HEK293 (cell line): Measurements from ENCODE around the gene FERMT1.

Experiments
- CTCF ChIA-PET: fragments of 350-600 bp; formaldehyde crosslinking; extraction: SDS; loops from one replicate; lab custom pipeline; 2021; ENCODE audit warnings: antibody characterized with exemption; lab: Yijun Ruan, JAX
- POLR2A ChIA-PET: fragments of 300-600 bp; formaldehyde crosslinking; extraction: SDS; loops from one replicate; lab custom pipeline; 2020; ENCODE audit warnings: antibody characterized with exemption, inconsistent platforms; lab: Yijun Ruan, JAX
- H3K27ac ChIP-seq: fragments of 200-500 bp; sonication (Bioruptor generic); 2 replicates; pipeline ENCODE4 v1.5.1; 2014; ENCODE audit warnings: low read depth, low read length, control low read depth, inconsistent platforms; ENCODE audit errors: extremely low read depth
- H3K36me3 ChIP-seq, 2 experiments: fragments of 200-500 bp in 1 of 2; sonication (Bioruptor generic) in 1 of 2; 1 replicate in 1 of 2; 2 replicates in 1 of 2; pipeline ENCODE4 v1.5.1; 2014 to 2017; ENCODE audit warnings: inconsistent platforms in 2 of 2, low read length in 2 of 2; ENCODE audit not compliant: control insufficient read depth in 2 of 2, insufficient read depth in 1 of 2
- H3K4me1 ChIP-seq: fragments of 200-500 bp; sonication (Bioruptor generic); 2 replicates; pipeline ENCODE4 v1.5.1; 2014; ENCODE audit warnings: mild to moderate bottlenecking, low read length, inconsistent platforms; ENCODE audit not compliant: control insufficient read depth, insufficient read depth
- H3K4me3 ChIP-seq: 2 replicates; pipeline ENCODE4 v1.5.1; 2011; ENCODE audit warnings: low read depth, mild to moderate bottlenecking, control low read depth, low read length, moderate library complexity
- H3K9me3 ChIP-seq: fragments of 200-500 bp; sonication (Bioruptor generic); 2 replicates; pipeline ENCODE4 v1.5.1; 2014; ENCODE audit warnings: low read depth, low read length, inconsistent platforms; ENCODE audit not compliant: control insufficient read depth, insufficient read depth
- BCL11A ChIP-seq: fragments of 450-650 bp; formaldehyde crosslinking; IDR thresholded peaks from 2 replicates; pipeline ENCODE4 v1.5.1; 2016; ENCODE audit warnings: low read depth, missing biosample characterization, missing genetic modification characterization
- EGR2 ChIP-seq: fragments of 450-650 bp; formaldehyde crosslinking; IDR thresholded peaks from 2 replicates; pipeline ENCODE4 v1.5.1; 2016; ENCODE audit warnings: low read depth, missing biosample characterization, missing genetic modification characterization
- GLI2 ChIP-seq: fragments of 450-650 bp; formaldehyde crosslinking; IDR thresholded peaks from 2 replicates; pipeline ENCODE4; 2017; ENCODE audit warnings: missing biosample characterization, missing genetic modification characterization, low read depth, borderline replicate concordance
- ZFP3 ChIP-seq: fragments of 450-650 bp; formaldehyde crosslinking; IDR thresholded peaks from 2 replicates; pipeline ENCODE4 v1.5.1; 2016; ENCODE audit warnings: low read depth, missing biosample characterization, missing genetic modification characterization
- ZNF138 ChIP-seq: fragments of 450-650 bp; formaldehyde crosslinking; IDR thresholded peaks from 2 replicates; pipeline ENCODE4 v1.5.1; 2016; ENCODE audit warnings: missing biosample characterization, missing genetic modification characterization, borderline replicate concordance
- ZNF223 ChIP-seq: fragments of 450-650 bp; formaldehyde crosslinking; IDR thresholded peaks from 2 replicates; pipeline ENCODE4 v1.5.1; 2016; ENCODE audit warnings: missing biosample characterization, missing genetic modification characterization
- ZNF521 ChIP-seq: fragments of 450-650 bp; formaldehyde crosslinking; IDR thresholded peaks from 2 replicates; pipeline ENCODE4 v1.5.1; 2017; ENCODE audit warnings: missing biosample characterization, mild to moderate bottlenecking, missing genetic modification characterization
- ZNF654 ChIP-seq: fragments of 450-650 bp; formaldehyde crosslinking; IDR thresholded peaks from 2 replicates; pipeline ENCODE4 v1.5.1; 2016; ENCODE audit warnings: low read depth, missing biosample characterization, missing genetic modification characterization
- ZNF660 ChIP-seq: fragments of 450-650 bp; IDR thresholded peaks from 2 replicates; pipeline ENCODE4 v1.5.1; 2018; ENCODE audit warnings: missing biosample characterization, mild to moderate bottlenecking, missing genetic modification characterization
- ZNF747 ChIP-seq: fragments of 450-650 bp; formaldehyde crosslinking; IDR thresholded peaks from 2 replicates; pipeline ENCODE4 v1.5.1; 2016; ENCODE audit warnings: missing biosample characterization, missing genetic modification characterization
- TF ChIP-seq, protein P1 (sequence below): fragments of 450-650 bp; formaldehyde crosslinking; IDR thresholded peaks from 2 replicates; pipeline ENCODE4 v1.5.1; 2017; ENCODE audit warnings: missing biosample characterization, missing genetic modification characterization
- TF ChIP-seq, protein P2 (sequence below): fragments of 450-650 bp; formaldehyde crosslinking; conservative IDR thresholded peaks from 2 replicates; pipeline ENCODE4 v1.5.1; 2016; ENCODE audit warnings: low read depth, missing biosample characterization, missing genetic modification characterization
- TF ChIP-seq, protein P3 (sequence below): IDR thresholded peaks from 2 replicates; pipeline ENCODE4 v1.6.1; 2011; ENCODE audit warnings: mild to moderate bottlenecking, low read depth, low read length, borderline replicate concordance
- TF ChIP-seq, protein P4 (sequence below): fragments of 450-650 bp; formaldehyde crosslinking; IDR thresholded peaks from 2 replicates; pipeline ENCODE4 v1.5.1; 2016; ENCODE audit warnings: missing biosample characterization, missing genetic modification characterization

Gene FERMT1

DNA sequence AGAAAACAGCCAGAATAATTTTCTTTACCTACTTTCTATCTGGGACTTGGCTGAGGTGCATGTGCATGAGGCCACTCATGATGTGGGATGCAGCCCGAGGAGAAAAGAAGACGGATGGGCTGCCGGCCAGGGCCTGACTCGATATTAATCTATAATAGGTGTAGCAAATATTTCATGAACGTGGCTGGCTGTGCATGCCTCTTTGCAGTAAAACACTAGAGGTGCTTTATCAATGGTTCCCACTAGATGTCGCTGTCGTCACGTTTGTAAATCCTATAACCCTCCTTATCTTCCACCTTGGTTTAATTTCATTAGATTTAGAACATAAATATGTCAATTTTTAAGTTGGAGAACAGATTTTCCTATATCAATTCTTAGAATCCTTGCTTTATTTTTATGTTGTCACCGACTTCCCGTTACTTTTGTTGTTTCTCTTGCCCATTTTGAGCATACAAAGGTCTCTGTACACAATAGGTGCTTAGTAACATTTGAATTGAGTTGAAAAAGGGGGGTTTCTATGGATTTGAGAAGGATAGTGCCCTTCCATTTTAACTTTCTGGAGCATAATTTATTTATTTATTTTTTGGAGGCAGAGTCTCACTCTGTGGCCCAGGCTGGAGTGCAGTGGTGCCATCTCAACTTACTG lies 19.6 kb upstream of the FERMT1 start:
- TF ChIP-seq ZNF654 (tag by site-specific recombination) (peak; percentile 75), ZNF521 (tag by site-specific recombination) (no peak)
- Histone ChIP-seq H3K36me3 (no peaks in the 10 kb centered on the region), H3K4me1 (no peaks in the 10 kb centered on the region), H3K27ac (no peak overlapping the region), H3K4me3 (no peak overlapping the region), H3K9me3 (no peaks in the 10 kb centered on the region)
- POLR2A ChIA-PET: interaction anchor here (0.6 kb wide), 1 partner anchor 11 kb away, joined by 3 read pairs; no protein-coding TSS in a partner anchor
- CTCF ChIA-PET: interaction anchor here (0.6 to 1.0 kb wide), 5 partner anchors 10 to 1280 kb away, joined by 3 to 5 read pairs (median 4); no protein-coding TSS in a partner anchor

DNA sequence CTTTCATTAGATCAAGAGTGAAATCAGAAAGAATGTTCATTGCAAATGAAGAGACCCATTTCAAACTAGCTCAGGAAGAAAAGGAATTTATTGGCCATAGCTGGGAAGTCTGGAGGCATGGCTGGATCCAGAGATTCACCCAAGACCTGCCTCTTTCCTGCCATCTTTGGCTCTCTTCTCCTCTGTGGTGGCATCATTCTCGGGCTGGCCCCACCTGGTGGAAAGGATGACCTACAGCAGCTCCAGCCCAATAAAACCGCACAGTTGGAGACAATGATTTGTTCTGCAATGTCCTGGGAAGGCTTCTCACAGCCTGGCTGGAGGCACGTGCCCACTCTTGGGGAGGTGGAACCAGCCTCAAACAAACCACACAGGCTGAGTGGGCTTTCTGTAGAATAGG lies 18.1 kb upstream of the FERMT1 start:
- TF ChIP-seq, protein P1, sequence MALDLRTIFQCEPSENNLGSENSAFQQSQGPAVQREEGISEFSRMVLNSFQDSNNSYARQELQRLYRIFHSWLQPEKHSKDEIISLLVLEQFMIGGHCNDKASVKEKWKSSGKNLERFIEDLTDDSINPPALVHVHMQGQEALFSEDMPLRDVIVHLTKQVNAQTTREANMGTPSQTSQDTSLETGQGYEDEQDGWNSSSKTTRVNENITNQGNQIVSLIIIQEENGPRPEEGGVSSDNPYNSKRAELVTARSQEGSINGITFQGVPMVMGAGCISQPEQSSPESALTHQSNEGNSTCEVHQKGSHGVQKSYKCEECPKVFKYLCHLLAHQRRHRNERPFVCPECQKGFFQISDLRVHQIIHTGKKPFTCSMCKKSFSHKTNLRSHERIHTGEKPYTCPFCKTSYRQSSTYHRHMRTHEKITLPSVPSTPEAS (tag by site-specific recombination): no peak
- TF ChIP-seq, protein P2, sequence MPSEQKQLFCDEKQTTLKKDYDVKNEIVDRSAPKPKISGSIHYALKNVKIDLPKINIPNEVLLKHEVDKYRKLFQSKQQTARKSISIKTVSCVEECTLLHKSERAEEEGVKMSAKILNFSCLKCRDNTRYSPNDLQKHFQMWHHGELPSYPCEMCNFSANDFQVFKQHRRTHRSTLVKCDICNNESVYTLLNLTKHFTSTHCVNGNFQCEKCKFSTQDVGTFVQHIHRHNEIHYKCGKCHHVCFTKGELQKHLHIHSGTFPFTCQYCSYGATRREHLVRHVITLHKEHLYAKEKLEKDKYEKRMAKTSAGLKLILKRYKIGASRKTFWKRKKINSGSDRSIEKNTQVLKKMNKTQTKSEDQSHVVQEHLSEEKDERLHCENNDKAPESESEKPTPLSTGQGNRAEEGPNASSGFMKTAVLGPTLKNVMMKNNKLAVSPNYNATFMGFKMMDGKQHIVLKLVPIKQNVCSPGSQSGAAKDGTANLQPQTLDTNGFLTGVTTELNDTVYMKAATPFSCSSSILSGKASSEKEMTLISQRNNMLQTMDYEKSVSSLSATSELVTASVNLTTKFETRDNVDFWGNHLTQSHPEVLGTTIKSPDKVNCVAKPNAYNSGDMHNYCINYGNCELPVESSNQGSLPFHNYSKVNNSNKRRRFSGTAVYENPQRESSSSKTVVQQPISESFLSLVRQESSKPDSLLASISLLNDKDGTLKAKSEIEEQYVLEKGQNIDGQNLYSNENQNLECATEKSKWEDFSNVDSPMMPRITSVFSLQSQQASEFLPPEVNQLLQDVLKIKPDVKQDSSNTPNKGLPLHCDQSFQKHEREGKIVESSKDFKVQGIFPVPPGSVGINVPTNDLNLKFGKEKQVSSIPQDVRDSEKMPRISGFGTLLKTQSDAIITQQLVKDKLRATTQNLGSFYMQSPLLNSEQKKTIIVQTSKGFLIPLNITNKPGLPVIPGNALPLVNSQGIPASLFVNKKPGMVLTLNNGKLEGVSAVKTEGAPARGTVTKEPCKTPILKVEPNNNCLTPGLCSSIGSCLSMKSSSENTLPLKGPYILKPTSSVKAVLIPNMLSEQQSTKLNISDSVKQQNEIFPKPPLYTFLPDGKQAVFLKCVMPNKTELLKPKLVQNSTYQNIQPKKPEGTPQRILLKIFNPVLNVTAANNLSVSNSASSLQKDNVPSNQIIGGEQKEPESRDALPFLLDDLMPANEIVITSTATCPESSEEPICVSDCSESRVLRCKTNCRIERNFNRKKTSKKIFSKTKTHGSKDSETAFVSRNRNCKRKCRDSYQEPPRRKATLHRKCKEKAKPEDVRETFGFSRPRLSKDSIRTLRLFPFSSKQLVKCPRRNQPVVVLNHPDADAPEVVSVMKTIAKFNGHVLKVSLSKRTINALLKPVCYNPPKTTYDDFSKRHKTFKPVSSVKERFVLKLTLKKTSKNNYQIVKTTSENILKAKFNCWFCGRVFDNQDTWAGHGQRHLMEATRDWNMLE: peak; percentile 40; the same call in 1 of the 2 replicates
- TF ChIP-seq, all 188 proteins: peak for 1
- H3K36me3 ChIP-seq: no peaks in the 10 kb centered on the region
- no peak overlapping the region for H3K4me3 ChIP-seq
- no peaks in the 10 kb centered on the region for H3K9me3 ChIP-seq
- no peak overlapping the region for H3K27ac ChIP-seq
- ChIA-PET CTCF (interaction anchor here (0.6 to 0.9 kb wide), 7 partner anchors 10 to 942 kb away, joined by 3 to 6 read pairs (median 3); no protein-coding TSS in a partner anchor), POLR2A (no interaction called here)
- no peaks in the 10 kb centered on the region for H3K4me1 ChIP-seq

DNA sequence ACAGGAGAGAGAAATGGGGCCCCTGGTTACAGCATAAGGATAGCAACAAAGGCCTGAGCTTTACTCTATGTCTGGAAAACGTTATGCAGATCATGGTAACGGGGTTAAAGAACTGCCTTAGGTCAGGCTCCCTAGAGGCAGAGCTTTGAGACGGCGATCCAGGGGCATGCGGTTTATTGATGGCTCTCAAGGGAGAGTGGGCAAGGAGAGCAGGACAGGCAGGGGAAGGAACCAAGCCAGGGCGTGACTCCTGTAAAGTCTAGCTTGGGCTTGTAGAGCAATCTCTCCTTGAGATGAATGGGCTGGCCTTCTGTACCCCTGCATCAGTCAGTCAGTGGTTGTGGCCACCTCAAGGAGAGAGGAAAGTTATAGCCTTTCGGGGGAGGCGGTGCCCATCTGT lies 12.5 kb upstream of the FERMT1 start:
- H3K9me3 ChIP-seq: no peaks in the 10 kb centered on the region
- no peak overlapping the region for H3K27ac ChIP-seq
- ChIA-PET CTCF (interaction anchor here (0.6 kb wide), 1 partner anchor 699 kb away, joined by 3 read pairs; no protein-coding TSS in a partner anchor), POLR2A (no interaction called here)
- H3K4me3 ChIP-seq: no peak overlapping the region
- no peaks in the 10 kb centered on the region for H3K4me1 ChIP-seq
- no peaks in the 10 kb centered on the region for H3K36me3 ChIP-seq
- TF ChIP-seq, protein P3, sequence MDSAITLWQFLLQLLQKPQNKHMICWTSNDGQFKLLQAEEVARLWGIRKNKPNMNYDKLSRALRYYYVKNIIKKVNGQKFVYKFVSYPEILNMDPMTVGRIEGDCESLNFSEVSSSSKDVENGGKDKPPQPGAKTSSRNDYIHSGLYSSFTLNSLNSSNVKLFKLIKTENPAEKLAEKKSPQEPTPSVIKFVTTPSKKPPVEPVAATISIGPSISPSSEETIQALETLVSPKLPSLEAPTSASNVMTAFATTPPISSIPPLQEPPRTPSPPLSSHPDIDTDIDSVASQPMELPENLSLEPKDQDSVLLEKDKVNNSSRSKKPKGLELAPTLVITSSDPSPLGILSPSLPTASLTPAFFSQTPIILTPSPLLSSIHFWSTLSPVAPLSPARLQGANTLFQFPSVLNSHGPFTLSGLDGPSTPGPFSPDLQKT: no peak
- TF ChIP-seq GLI2 (tag by site-specific recombination): no peak
- TF ChIP-seq ZFP3: no peak
- no peak for TF ChIP-seq EGR2 (tag by site-specific recombination)
- no peak for TF ChIP-seq ZNF660 (tag by site-specific recombination)
- no peak for TF ChIP-seq ZNF223 (tag by site-specific recombination)
- TF ChIP-seq, protein P4, sequence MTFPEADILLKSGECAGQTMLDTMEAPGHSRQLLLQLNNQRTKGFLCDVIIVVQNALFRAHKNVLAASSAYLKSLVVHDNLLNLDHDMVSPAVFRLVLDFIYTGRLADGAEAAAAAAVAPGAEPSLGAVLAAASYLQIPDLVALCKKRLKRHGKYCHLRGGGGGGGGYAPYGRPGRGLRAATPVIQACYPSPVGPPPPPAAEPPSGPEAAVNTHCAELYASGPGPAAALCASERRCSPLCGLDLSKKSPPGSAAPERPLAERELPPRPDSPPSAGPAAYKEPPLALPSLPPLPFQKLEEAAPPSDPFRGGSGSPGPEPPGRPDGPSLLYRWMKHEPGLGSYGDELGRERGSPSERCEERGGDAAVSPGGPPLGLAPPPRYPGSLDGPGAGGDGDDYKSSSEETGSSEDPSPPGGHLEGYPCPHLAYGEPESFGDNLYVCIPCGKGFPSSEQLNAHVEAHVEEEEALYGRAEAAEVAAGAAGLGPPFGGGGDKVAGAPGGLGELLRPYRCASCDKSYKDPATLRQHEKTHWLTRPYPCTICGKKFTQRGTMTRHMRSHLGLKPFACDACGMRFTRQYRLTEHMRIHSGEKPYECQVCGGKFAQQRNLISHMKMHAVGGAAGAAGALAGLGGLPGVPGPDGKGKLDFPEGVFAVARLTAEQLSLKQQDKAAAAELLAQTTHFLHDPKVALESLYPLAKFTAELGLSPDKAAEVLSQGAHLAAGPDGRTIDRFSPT (tag by site-specific recombination): no peak
- TF ChIP-seq BCL11A (tag by site-specific recombination): no peak
- TF ChIP-seq ZNF747 (tag by site-specific recombination): no peak
- no peak for TF ChIP-seq ZNF138 (tag by site-specific recombination)
